Hypothalamus (tissue), 51 donors: ENCODE data around the gene RBFOX2.
"Not testable (repeated sequence)": the region's sequence is repeated elsewhere in the genome, so short reads cannot be mapped to it uniquely, and the experiment has no call there.

Experiments used
- DNase-seq, 51 donors: peaks; one replicate each; lab custom pipeline; 2025; lab: John Stamatoyannopoulos, UW

RBFOX2 gene, protein sequence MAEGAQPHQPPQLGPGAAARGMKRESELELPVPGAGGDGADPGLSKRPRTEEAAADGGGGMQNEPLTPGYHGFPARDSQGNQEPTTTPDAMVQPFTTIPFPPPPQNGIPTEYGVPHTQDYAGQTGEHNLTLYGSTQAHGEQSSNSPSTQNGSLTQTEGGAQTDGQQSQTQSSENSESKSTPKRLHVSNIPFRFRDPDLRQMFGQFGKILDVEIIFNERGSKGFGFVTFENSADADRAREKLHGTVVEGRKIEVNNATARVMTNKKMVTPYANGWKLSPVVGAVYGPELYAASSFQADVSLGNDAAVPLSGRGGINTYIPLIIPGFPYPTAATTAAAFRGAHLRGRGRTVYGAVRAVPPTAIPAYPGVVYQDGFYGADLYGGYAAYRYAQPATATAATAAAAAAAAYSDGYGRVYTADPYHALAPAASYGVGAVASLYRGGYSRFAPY

DNA sequence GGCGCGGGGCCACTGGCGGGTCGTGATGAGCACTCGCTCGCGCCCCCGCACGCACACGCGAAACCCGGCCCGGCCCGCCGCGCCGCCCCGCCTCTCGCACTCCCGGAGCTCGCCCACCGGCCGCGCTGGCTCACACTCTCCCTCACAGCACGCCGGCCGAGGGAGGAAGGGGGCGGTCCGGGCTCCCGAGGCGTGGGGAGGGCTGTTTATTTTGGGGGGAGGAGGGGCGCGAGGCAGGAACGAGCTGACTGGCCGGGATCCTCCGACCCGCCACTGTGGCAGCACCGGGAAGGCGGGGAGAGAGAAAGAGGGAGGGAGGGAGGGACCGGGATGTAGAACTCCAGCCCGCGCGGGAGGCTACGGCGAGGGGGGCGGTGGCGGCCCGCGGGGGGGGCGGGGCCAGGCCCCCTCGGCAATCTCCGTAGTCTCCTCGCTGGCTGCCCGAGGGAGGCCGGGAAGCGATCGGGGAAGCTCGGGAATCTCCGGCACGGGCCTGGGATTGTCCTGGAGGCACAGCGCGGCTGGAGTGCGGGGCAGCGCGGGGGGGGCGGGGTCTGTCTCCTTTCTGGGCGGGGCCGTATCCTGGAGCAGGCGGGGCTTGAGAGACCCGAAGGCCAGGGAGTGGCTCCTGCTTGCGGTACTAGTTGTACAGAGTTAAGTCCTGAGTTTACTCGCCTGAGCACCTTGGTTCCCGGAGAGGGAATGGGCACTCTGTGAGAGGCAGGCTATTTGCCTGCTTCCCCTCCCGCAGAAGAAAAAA, at the start of gene RBFOX2:
TSS of gene RBFOX2 (minus strand) at position 179 of the 760 bp plus-strand sequence. CDS start 399 bp downstream, outside the sequence.
- peak; percentile 48 to 98 (median 92) for DNase-seq

DNA sequence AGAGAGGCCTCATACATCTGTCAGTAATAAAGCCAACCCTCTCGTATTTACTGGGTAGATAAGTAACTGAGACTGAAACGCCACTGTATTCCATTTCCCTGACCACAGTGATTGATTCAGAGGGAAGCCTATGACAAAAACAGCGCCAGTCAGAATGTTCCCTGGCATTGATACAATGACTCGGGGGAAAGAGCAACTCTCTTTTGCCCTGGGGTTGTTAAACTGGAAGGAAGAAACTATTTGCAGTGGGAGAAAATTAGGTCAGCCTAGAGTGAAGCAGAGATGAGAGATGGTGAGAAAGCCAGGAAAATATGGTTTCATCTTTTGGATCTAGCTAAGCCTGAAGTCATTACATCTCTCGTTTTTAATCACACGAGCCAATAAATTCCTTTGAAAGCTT, 48.6 kb upstream of the RBFOX2 start:
- peak in 5 of 51 donors; percentile 2 to 24 (median 6) for DNase-seq

DNA sequence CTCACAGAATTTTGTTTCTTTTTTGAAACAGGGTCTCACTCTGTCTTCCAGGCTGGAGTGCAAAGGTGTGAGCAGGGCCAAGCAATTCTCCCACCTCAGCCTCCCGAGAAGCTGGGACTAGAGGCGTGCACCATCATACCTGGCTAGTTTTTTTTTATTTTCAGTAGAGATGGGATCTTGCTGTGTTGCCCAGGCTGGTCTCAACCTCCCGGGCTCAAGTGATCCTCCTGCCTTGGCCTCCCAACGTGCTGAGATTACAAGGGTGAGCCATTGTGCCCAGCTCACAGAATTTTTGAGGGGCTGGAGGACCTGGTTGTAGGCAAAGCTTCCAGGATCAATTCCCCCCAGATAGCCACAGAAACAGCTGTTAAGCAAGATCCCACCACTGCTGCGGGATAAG, 47.1 kb upstream of the RBFOX2 start:
- DNase-seq = no peak

DNA sequence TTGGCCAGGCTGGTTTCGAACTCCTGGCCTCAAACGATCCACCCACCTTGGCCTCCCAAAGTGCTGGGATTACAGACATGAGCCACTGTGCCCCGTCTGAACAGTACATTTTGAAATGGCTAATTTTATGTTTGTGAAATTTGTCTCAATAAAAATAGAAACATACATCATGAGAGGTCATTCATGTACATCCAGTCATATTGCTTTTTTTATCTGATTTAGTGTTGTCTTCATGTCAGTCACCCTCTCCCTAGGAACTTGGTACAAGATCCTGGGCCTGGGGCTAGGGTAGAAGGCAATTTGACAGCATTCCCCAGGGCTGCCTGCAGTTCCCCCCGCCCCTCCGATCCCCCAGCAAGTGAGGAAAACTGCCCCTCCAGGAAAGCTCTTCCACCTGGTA, 46.6 kb upstream of the RBFOX2 start:
- DNase-seq = no peak

DNA sequence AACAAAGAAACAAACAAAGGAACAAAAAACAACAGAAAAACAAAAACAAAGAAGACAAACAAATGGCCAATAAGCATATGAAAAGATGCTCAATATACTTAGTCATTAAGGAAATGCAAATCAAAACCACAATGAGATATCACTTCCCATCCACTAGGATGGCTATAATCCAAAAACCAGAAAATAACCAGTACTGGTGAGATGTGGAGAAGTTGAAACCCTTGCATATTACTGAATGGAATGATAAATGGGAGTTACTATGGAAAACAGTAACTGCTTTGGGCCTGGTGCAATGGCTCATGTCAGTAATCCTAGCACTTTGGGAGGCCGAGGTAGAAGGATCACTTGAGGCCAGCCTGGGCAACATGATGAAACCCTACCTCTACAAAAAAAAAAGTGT, 44.9 kb upstream of the RBFOX2 start:
- no peak for DNase-seq

DNA sequence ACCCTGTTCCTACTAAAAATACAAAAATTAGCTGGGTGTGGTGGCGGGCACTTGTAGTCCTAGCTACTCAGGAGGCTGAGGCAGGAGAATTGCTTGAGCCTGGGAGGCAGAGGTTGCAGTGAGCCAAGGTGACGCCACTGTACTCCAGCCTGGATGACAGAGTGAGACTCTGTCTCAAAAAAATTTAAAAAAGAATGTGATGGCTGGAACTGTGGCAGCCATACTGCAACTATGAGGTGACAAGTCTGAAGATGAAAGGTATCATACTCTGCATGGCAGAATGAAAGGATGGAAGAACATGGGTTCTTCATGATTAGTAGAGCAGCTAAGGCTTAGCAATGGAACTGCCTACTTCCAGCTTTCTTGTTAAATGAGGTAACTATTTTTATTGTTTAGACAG, 42.0 kb upstream of the RBFOX2 start:
- not testable (repeated sequence) for DNase-seq

DNA sequence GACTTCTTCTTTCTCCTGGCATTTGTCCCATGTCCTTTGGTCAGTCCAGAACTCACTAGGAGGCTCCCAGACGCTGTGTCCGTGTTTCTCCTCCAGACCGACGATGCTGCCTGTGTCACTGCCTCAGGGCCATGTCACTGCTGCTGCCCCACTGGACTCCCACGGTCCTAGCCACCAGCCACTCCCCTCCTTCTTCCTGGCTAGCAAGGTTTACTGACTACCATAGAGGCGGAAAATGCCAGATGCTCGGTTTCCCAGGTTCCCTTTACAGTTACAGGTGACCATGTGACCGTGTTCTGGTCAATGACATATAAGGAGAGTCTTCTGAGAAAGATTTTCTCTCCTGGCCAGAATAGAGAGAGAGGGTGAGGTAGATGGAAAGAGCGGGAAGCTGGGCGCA, 40.7 kb upstream of the RBFOX2 start:
- DNase-seq = no peak

DNA sequence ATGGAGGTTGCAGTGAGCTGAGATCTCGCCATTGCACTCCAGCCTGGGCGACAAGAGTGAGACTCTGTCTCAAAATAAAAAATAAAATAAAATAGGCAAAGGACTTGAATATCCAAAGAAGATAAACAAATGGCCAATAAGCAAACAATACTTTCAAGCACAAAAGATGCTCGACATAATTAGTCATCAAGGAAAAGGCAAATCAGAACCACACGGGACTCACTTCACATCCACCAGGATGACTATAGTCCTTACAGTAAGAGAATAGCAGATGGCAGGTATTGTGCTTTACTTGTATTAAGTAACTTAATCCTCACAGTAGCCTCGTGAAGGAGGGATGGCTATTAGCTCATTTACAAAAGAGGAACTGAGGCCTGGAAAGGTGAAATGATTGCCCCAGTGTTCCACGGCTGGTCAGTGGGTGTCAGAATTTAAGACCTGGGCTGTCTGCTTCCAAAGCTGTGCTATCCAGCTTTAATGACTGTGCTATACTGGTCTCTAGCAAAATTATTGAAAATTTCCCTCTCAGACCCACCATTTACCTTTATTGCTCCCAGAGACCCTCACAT, 40.2 kb upstream of the RBFOX2 start:
- no peak for DNase-seq

DNA sequence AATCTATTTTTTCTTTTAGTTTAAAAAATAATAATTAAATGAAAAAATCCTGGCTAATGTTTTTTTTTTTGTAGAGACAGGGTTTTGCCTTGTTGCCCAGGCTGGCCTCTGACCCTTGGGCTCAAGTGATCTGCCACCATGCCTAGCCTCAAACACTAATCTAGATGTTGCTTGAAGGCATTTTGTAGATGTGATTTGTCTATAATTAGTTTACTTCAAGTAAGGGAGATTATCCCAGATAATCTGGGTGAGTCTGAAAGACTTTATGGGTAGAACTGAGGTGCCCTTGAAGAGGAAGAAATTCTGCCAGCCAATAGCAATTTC, 38.6 kb upstream of the RBFOX2 start:
- DNase-seq = no peak

DNA sequence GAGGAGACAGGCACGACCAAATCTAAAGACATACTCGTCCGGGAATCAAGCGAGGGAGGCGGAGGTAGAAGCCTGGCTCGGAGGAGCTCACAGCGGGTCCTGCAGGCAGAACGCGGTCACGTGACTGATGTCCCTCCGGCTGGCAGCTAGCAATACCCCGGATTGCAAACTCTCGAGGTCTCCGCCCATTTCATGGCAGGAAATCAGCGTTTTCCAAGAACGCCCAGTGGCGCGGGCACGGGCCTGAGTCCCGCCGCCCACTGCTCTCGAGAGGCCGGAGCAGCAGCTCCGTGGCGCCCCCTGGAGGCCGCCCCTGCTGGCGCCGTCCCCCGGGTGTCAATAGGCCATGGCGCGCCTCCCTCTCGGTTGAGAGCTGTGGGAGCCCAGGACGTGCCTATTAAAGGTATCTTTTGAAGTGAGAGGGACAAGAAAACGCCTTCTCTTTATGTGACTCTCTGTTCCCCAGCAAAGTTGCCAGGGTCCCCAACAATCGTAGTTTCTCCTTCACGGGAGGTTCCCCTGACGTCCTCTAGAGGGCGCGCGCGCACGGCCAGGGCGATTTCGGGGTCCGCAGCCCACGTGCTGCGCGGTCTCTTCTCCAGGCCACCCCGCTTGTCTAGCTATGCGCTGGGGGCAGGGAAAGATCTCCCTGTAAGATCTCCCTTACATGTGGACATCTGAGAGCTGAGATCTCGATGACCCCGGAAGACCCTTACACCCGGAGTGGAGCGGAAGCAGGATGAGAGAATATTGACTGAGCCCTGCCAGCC, 37.3 kb upstream of the RBFOX2 start:
- peak; percentile 45 to 94 (median 79) for DNase-seq

DNA sequence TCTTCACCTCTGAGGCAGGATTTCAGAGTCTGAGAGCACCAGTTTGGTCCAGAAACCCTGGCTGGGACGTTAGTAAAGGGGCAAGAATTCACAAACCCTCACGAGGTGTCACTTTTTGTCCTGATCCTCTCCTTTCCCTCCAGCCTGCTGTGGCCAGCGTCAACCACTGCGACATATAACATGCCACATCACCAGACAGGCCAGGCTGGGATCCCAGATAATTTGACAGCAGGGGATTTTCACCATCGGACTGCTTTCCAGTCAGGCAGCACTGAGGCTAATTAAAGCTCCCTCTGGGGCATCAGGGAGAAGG, 36.8 kb upstream of the RBFOX2 start:
- peak in 5 of 51 donors; percentile 46 to 55 (median 49) for DNase-seq

DNA sequence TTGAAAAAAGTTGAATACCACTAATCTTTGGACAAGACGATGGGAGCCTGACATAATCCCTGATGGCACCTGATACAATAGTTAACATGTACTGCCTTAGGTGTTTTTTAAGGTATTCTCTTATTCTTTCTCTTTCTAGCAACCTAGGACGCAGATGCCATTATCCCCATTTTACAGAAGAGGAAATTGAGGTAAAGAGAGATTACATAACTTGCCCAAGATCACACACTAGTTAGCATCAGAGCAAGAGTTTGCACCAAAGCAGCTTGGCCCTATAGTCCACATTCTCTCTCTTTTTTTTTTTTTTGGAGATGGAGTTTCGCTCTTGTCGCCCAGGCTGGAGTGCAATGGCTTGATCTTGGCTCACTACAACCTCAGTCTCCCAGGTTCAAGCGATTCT, 35.7 kb upstream of the RBFOX2 start:
- DNase-seq = no peak

DNA sequence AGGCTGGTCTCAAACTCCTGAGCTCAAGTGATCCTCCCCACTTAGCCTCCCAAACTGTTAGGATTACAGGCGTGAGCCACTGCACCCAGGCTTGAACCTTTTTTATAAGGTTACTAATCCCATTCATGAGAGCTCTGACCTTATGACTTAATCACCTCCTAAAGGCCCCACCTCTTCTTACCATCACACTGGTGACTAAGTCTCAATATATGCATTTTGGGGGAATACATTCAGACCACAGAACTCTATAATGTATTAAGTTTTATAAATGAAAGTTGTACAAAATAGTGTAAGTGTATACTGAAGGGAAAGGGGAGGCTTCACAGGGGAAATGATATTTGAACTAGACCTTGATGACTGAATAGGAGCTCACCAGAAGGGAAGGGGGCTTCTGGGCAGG, 28.4 kb upstream of the RBFOX2 start:
- no peak for DNase-seq

DNA sequence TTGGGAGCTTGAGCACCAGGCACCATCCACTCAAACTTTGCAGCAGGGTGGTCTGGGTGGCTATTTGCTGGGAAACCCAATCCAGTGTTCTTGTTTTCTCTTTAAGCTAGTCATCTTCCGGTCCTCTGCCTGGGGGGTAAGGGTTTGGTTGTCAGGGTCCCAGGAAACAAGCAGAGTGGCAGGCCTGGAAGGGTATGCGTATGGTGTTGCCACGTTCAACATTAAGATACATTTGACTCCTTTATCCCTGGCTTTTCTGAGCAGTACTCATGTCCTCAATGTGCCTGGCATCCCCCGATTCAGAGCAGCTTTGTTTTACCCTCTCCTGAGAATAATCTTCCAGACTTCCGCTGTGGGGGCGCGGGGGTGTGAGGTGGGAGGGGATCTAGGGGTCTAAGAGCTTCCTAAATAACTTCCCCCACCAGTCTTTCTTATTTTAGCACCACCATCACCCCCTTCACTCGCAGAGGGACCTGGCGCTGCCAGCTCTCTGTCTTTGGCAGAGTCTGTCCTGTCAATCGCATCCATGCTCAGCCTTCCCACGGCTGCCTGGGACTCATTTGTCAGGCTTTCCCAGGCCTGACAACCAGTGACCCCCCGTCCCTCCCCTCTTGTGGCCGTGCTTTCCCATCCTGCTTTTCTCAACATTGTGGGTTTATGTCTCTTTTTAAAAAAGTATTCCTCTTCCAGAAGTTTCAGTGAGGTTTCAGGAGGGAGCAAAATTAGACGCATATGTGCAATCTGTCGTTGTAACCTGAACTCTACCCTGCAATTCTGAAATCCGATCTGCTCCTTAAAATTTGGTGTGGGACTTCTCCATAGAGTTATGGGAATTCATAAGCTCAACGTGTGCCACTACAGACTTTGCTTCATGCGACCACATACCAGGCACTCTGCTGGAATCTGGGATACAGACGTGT, 27.0 kb upstream of the RBFOX2 start:
- no peak for DNase-seq

DNA sequence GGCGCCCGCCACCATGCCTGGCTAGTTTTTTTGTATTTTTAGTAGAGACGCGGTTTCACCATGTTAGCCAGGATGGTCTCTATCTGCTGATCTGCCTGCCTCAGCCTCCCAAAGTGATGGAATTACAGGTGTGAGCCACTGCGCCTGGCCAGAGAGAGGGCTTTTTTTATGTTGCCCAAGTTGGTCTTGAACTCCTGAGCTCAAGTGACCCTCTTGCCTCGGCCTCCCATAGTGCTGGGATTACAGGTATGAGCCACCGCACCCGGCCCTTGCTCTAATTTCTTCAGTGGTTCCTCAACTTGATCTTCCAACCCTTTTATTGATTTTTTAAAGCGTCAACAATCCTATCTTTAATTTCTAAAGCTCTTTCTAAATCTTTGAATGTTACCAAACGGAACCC, 25.8 kb upstream of the RBFOX2 start:
- not testable (repeated sequence) for DNase-seq

DNA sequence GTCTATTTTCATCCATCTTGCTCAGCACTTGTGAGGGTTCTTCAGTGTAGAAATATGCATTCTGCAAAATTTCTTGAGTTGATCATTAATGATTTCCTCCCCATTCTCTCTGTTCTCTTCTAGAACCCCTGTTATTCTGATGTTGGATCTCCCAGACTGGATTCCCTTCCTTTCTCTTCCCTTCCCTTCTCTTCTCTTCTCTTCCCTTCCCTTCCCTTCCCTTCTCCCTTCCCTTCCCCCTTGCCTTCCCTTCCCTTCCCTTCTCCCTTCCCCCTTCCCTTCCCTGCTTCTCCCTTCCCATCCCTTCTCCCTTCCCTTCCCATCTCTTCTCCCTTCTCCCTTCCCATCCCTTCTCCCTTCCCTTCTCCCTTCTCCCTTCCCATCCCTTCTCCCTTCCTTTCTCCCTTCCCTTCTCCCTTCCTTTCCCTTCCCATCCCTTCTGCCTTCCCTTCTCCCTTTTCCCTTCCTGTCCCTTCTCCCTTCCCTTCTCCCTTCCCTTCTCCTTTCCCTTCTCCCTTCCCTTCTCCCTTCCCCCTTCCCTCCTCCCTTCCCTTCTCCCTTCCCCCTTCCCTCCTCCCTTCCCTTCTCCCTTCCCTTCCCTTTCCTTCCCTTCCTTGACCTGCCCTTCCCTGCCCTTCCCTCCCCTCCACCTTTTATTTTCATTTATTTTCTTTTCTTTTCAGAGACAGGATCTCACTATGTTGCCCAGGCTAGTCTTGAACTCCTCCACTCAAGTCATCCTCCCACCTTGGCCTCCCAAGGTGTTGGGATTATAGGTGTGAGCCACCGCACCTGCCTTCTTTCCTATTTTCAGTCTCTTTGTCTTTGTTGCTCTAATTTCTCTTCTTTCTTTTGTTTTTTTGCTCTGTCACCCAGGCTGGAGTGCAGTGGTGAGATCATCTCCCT, 24.9 kb upstream of the RBFOX2 start:
- no peak for DNase-seq

DNA sequence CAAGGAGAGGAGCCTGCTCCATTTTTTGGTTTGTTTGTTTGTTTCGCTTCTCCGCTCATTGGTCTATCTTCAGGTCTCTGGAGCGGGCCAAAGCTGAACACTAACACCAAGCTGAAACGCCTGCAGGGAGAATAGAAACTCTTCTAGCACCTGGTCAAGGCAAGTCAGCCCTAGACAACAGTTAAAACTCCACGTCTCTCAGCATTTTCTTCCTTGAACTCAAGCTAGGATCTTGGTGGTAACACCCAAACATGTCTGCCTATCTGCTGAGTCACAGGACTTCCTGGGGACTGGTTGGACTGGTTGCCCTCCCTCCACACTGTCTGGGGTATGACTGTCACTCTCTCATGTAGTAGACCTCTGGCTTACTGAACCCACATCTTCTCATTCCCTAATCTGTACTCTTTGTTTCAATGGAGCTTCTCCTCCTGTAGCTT, 23.9 kb upstream of the RBFOX2 start:
- no peak for DNase-seq

DNA sequence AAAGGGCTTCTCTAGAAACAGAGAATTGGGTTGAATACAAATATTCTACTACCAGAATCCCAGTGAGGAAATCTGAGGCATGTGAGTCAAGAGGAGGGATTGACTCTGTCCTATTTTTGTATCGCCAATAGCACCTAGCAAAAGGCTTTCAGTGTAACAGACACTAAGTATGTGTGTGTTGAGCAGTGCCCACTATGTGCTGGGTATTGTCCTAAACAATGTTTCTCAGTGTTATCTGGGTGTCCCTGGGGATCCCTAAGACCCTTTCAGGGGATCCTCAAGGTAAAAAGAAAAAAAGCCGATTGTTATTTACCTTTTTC, 21.0 kb upstream of the RBFOX2 start:
- DNase-seq = no peak
